K562 (cell line): ENCODE data around the gene UFC1. TPM values are rescaled to one million over a fixed set of nuclear protein-coding genes. Genes with fewer than 3 reads are reported as not detected.

Experiments
- FIP1L1 ChIP-seq: fragments of 200-400 bp; formaldehyde crosslinking; IDR thresholded peaks from 2 replicates; pipeline ENCODE4 v1.6.1; 2018; ENCODE audit warnings: mild to moderate bottlenecking, low read depth, low read length; ENCODE audit not compliant: poor library complexity, severe bottlenecking
- MGA ChIP-seq: fragments of 450-650 bp; IDR thresholded peaks from 2 replicates; pipeline ENCODE4 v1.6.1; 2016; ENCODE audit warnings: mild to moderate bottlenecking, moderate library complexity
- ZNF280A ChIP-seq: fragments of 450-650 bp; IDR thresholded peaks from 2 replicates; pipeline ENCODE4 v1.6.1; 2018; ENCODE audit warnings: mild to moderate bottlenecking, low read depth; ENCODE audit not compliant: partially characterized antibody
- ZNF551 ChIP-seq: fragments of 250-450 bp; sonication (Bioruptor Pico); IDR thresholded peaks from 2 replicates; pipeline ENCODE4 v1.5.0; 2021; ENCODE audit warnings: mild to moderate bottlenecking, moderate library complexity
- polyA plus RNA-seq, 8 experiments: library from polyadenylated mRNA; depleted of rRNA in 4 of 8; stranded (reverse) in 5 of 8; unstranded in 3 of 8; fragments of >200 nt; fragmentation: Nextera tagmentation in 2 of 8; fragmentation: Illumina TruSeq in 1 of 8; extraction: Ambion mirVana in 2 of 8; extraction: Trizol in 1 of 8; gene quantifications; 2 replicates each; pipeline versions ENCODE4 v1.2.1 to v1.2.3, GENCODE V29; 2011 to 2014; ENCODE audit warnings: inconsistent platforms in 1 of 8, missing spikeins in 1 of 8
- total RNA-seq, 7 experiments: library from RNA; depleted of rRNA in 6 of 7; stranded (reverse); fragments of >200 nt in 6 of 7; fragmentation: Illumina TruSeq in 2 of 7; extraction: Trizol in 2 of 7; gene quantifications; 2 replicates each; pipeline versions ENCODE4 v1.2.1 to v1.2.3, GENCODE V29; 2011 to 2021; ENCODE audit warnings: low replicate concordance in 1 of 7

Gene UFC1
- total and polyA plus RNA-seq, 9 of the 15 experiments (the other 6 are each of a cell fraction or from before 2014, with no cell fraction given): 92.8 to 220 (median 161) TPM

- TF ChIP-seq MGA: no peak; the same call in 1 of the 2 replicates
- TF ChIP-seq ZNF280A: no peak
- TF ChIP-seq FIP1L1: no peak
- no peak for TF ChIP-seq ZNF551
Measured at GRCh38 chr1:161201836-161202712, 48.3 kb downstream of the UFC1 start, which contains the start of gene NDUFS2 (continued).
